ENCODE data around the gene MROH2A.
A peak's percentile ranks its signal among the peaks of the same experiment; 100 is the strongest.

The MROH2A gene

GRCh38 chr2:233800208-233800607 is 22.1 kb downstream of the MROH2A start:
- no peak for DNase-seq (ENCODE audit: low read depth)
- no peak overlapping the region for H3K4me3 ChIP-seq (ENCODE audit: low read length)
- no peak for TF ChIP-seq CTCF (IDR thresholded peaks at IDR 0.05; ENCODE audit: insufficient read depth, low read depth, low read length, missing control alignments)

DNA sequence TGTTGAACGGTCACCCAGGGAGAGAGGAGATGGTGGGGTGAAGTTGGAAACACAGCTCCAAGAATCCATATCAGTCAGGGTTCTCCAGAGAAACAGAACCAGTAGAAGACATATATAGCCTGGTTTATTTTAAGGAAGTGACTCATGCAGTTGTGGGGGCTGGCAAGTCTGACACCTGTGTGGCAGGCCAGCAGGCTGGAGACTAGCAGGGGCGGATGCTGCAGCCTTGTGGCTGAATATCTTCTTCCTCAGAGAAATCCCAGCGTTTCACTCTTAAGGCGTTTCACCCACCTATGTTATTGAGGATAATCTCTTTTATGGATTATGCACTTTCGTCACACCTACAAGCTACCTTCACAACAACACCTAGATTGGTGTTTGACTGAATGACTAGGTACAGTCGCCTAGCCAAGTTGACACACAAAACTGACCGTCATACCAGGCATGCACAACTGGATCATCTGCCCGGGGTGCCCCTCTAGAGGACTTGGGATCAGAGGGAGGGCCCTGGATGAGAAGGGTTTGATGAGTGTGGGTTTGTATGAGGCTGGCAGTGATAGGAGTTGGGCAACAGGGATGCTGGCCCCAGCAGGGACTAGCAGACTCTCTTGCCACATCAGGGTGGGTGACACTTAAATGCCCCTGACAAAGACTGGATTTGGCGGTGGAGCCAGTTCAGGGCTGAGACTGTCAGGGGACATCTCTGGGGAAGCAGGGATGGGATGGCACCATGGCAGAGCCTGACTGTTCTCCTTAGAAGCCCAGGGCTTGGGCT is 23.4 kb downstream of the MROH2A start:
- H3K4me3 ChIP-seq (ENCODE audit: low read length): no peak overlapping the region
- TF ChIP-seq CTCF (IDR thresholded peaks at IDR 0.05; ENCODE audit: insufficient read depth, low read depth, low read length, missing control alignments): no peak
- peak; percentile 36 for DNase-seq (ENCODE audit: low read depth)

DNA sequence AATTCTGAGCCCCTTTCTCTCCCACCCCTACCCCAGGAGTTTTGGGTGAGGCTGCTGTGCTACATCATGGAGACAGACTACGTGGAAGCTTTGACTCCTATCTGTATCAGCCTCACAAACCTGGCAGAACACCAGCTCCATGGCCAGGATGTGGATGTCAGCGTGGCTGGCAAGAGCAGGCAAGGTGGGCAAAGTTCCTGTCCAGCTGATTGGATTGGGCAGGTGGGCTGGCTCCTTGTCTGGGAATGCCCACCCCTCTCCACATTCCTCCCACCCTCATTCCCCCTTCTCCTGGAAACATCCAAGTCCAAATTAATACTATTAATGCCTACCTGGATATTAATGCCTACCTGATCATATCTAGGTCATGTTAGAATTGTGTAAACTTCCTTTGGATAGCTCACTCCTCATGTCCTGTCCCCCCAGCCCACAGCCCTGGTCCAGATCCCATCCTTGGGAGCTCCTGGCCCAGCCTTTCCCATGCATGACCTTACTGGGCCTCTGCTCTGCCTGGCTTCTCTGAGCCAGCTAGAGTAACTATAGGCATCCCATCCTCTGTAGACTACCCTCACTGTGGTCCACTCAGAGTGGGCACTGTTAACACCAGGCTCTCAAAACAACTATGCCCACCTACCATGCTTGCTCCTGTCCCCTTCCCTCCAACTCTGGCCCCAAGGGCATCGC is 24.1 kb downstream of the MROH2A start:
- TF ChIP-seq CTCF (IDR thresholded peaks at IDR 0.05; ENCODE audit: insufficient read depth, low read depth, low read length, missing control alignments): no peak
- no peak for DNase-seq (ENCODE audit: low read depth)
- no peak overlapping the region for H3K4me3 ChIP-seq (ENCODE audit: low read length)

- H3K4me3 ChIP-seq (ENCODE audit: low read length): no peak overlapping the region
- DNase-seq (ENCODE audit: low read depth): no peak
- TF ChIP-seq CTCF (IDR thresholded peaks at IDR 0.05; ENCODE audit: insufficient read depth, low read depth, low read length, missing control alignments): no peak
Measured at GRCh38 chr2:233803292-233803911, 25.3 kb downstream of the MROH2A start.

- H3K4me3 ChIP-seq (ENCODE audit: low read length): no peak overlapping the region
- no peak for TF ChIP-seq CTCF (IDR thresholded peaks at IDR 0.05; ENCODE audit: insufficient read depth, low read depth, low read length, missing control alignments)
- no peak for DNase-seq (ENCODE audit: low read depth)
Measured at GRCh38 chr2:233803994-233804393, 25.9 kb downstream of the MROH2A start.

GRCh38 chr2:233807215-233807865 is 29.2 kb downstream of the MROH2A start:
- TF ChIP-seq CTCF (IDR thresholded peaks at IDR 0.05; ENCODE audit: insufficient read depth, low read depth, low read length, missing control alignments): no peak

More at GRCh38 chr2:233807215-233807865, 29.2 kb downstream of the MROH2A start:
- DNase-seq (ENCODE audit: low read depth): no peak
- H3K4me3 ChIP-seq (ENCODE audit: low read length): no peak overlapping the region
